NCI-H2081 treated with DMSO at 0.1 percent for 48 hours (cell line): ENCODE data around the gene ANGEL2.
"Not testable (repeated sequence)": the region's sequence is repeated elsewhere in the genome, so short reads cannot be mapped to it uniquely, and the experiment has no call there.

Source experiments
- DNase-seq: peaks from one replicate; lab custom pipeline; 2025; lab: John Stamatoyannopoulos, UW

Gene ANGEL2

GRCh38 chr1:213019450-213019849 is 3.8 kb upstream of the ANGEL2 start:
- no peak for DNase-seq

GRCh38 chr1:213017447-213018273 is 2.0 kb upstream of the ANGEL2 start:
- no peak for DNase-seq

DNA sequence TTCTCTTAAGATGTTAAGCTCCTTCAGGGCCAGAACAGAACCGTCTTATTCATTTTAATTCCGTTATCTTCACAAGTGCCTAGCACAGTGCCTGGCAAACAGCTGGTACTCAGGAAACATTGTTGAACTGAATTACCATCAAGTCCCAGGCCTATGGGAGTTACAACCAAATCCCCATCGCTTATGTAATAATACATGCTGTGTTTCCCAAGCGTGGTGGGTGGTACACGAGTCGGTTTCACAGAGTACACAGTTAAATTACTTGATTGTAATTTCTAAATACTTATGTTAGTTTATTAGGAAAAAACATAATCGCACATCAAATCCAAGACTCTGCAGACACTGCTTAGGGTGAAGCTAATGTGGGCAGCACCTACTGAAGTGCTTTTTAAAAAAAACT is 1.0 kb downstream of the ANGEL2 start:
- no peak for DNase-seq

GRCh38 chr1:213008564-213008963 is 7.1 kb downstream of the ANGEL2 start:
- no peak for DNase-seq

- DNase-seq = no peak
Measured at GRCh38 chr1:213003256-213003655, 12.4 kb downstream of the ANGEL2 start.

GRCh38 chr1:212994926-212995325 is 20.7 kb downstream of the ANGEL2 start:
- DNase-seq = no peak

DNA sequence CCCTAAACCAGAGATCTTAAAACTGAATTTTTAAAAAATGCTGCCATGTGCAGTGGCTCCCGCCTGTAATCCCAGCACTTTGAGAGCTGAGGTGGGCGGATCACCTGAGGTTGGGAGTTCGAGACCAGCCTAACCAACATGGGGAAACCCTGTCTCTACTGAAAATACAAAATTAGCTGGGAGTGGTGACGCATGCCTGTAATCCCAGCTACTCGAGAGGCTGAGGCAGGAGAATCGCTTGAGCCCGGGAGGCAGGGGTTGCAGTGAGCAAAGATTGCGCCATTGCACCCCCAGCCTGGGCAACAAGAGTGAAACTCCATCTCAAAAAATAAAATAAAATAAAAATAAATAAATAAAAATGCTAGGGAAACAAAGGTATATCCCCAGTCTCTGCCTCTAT is 21.7 kb downstream of the ANGEL2 start:
- DNase-seq = not testable (repeated sequence)

DNA sequence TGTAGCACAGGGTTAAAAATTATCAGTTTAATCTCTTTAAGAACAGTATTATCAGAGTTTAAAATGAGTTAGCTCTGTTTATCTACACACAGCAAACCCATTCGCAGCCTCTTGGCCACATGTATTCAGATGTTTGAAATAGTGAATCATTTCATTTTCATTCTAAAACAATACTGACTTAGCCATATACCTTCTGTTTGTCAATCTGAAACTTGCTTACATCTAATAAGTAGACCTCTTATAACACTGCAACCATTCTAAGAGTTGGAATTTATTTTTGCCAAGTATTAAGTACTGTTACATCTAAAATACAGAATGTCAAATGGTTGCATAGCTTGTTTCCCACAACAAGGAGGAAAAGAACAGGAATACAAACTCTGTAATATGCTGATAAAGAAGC is 25.4 kb downstream of the ANGEL2 start:
- DNase-seq = no peak

DNA sequence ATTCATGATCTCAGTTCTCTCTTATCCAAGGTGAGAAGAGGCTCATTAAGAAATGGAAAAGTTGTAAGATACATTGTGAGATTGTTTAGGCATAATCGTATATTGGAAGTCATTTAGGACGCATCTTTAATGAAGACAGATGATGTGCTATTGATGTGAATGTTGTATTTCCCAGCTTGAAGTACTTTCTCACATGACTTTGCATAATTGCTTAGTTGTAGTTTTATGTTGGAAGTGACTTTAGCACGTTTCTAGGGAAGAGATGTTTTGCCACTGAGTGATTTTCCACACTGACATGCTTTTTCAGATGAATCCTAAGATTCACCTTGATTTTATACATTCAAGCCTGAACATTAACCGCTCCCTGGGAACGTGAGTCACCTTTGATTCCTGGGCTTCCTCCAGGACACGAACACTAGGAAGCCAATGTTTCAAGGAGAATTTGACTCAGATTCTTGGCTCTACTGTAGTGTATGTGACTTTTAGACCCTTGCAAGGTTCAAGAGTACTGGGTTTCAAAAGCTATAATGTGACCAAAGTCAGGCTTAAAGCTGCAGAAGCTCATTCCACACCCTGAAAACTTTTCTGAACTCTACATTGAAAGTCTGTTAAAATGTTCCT is 27.9 kb downstream of the ANGEL2 start:
- no peak for DNase-seq

DNA sequence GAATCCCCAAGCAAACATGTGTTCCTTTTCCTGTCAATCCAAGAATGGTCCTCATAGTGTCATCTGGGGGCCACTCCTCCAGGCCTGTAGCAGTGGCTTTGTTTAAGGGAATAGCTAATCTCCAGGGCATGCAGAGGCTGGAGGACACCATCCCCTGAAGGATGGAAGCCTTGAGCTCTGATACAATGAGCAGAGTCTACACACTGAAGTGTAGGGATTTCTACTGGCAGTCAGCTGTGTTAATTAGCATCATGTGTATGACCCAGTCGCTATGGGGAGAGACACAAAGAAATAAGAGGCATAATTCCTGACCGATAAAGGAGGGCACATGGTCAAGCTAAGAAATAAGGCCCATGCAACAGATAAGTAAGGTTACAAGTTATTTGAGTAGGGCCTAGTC is 29.1 kb downstream of the ANGEL2 start:
- no peak for DNase-seq

DNA sequence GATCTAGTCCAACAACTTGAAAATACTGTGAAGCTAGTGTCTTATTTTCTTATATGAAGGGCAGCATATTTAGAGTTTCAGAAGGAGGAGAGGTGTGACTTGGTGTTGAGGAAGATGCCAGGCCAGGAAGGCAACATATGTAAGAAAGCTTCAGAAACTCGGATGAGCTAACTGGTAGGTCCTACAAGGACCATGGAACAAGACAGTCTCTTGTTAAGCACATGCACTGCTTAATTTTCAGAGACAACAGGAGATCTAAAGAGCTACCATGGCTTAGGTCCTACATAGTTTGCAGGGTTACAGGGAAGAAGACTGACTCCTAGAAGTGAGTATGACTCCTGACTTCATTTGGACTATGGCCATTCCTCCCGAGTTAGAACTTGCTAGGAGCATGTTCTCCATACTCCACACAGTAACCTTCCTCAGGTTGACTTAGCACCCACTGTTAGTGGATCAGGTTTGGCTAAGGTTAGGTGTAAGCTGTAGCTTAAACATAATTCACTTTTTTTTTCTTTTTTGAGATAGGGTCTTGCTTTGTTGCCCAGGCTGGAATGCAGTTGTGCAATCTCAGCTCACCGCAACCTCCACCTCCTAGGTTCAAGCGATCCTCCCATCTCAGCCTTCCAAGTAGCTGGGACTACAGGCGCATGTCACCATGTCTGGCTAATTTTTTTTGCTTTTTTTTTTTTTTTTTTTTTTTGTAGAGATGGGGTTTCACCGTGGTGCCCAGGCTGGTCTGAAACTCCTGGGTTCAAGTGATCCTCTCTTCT is 31.0 kb downstream of the ANGEL2 start:
- DNase-seq = no peak

GRCh38 chr1:212983482-212983881 is 32.2 kb downstream of the ANGEL2 start:
- no peak for DNase-seq

GRCh38 chr1:212982430-212983152 is 33.1 kb downstream of the ANGEL2 start:
- DNase-seq = no peak

DNA sequence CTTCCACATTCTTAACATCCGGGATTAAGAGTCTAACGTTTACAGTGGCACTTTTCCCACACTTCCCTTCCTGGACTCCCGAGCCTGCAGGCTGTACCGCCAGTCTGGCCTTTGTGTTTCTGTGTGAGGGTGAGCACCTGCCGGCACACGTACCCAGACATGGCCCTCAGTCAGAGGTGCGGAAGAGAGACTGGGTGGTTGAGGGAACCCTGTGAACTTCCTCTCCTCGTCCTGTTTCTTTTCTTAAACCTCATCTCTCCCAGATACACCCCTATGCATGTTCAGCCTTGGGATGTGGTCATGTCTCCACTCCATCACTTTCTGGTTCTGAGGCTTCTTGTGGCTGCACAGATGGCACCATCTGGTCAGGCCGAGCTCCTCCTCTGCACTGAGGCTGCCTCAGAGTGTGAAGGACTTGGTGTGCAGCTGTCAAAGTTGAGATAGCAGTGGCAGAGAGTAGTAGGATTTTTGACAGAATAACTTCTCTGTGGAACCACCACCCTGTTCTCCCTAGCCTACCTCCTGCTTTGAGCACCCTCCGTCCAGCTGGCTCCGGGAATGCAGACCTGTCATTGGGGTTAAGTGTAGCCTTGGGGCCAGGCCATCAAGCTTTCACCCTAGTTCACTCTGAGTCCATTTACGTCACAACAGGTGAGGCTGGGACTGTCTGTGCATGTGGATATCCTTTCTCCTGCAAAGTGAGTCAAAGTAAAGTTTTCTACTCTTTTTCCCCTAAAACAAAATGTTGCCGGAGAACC is 33.9 kb downstream of the ANGEL2 start:
- no peak for DNase-seq

DNA sequence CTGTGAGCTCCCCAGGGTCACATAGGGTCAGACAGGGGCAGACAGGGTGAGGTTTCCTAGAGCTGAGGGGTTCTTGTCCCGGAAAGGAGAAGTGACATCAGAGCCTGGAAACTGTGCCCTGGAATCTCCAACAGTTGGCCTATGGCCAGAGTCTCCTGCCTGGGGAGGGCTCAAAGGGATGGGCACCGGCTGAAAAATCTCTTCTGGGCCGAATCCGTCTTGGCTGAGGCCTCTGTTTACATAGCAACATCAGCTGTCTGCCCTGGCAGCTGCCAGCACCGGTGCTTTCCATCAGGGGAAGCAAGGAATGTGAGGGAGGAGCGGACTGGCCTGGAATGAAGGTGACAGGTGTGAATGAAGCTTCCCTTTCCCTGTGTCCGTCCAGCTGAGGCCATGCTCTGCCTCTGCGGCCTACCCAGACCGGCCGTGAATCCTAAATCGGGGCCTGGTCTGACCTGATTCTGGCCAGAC is 34.6 kb downstream of the ANGEL2 start:
- DNase-seq = no peak

DNA sequence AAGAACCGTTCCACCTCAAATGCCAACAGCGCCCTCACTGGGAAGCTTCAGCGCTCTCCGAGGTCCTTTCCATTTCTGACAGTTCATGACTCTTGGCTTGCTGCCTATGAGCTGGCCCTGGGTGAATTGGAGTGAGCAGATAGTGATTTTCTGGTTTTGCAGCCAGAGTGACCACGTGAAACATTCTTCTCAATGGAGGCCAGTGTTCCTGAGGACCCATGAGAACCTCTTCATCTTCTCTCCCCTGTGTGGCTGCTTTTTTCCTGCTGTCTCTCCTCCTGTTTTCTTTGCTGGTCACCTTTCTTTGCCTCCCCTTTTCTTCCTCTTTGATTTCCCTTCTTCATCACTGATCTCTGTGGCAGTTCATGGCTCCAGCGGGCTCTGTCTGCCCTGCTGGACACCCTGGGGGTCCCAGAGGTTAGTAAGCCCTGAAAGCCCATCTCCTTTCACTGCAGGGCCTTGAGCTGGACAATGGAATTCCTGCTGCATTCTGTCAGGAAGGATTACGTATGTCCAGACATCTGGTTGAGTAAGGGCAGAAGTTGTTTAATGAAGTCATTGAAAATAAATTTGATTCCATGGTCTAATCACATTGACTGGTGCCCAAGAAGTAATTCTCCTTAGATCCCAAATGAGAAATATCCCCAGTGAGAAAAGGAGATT is 35.4 kb downstream of the ANGEL2 start:
- no peak for DNase-seq

DNA sequence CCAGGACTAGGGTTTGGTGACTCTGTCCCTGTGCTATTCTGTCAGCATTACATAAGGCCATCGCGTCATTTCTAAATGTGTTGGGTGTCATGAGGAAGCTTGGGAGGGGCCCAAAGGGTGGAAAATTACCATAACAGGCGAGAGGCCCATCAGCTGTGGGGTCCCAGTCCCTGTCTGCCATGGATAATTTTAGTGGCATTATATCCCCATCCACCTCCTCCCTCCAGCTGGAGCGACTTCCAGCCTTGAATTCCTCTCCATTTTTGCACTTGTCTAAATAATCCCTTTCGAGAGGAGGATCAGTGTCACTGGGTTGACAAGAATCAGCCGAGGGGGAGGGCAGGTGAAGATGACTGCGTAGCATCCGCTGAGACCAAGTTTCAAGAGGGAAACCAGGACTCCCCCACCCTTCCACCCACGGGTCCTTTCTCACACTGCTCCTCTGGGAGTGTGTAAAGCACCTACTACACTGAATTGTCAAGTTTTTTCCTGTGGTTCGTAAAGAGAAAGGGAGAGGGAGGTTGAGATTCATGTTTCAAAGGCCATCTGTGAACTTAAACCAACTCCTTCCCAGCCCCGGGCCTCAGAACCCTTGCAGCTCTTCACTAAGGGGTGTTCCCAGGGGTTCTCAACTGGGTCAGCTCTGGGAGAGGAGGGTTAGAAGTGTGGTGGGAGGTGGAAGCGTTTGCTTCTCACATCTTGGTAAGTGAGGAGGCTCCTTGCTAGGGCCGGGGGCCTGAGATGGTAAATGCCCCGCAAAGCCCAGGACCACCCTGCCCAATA is 36.1 kb downstream of the ANGEL2 start:
- DNase-seq = no peak

- no peak for DNase-seq
Measured at GRCh38 chr1:212977781-212978645, 37.7 kb downstream of the ANGEL2 start.

DNA sequence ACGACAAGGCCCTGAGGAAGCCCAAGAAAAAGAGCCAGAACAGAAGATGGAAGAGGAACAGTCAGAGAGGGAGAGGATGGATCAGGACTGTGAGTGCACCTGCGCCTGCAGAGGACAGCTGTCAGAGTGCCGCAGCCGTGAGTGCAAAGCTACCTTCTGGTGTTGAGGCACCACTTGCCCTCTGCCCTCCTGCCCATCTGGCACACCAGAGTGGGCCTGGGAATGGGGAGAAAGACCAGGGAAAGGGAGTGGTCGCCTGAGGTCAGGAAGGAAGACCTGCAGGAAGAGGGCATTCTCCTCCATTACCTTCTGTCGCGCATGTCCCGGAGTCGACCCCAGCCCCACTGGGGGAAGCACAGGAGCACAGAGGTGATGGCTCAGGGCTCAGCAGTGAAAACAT is 39.1 kb downstream of the ANGEL2 start:
- no peak for DNase-seq
